HG03432 (cell line): Measurements from ENCODE around the gene SLC41A2.
"Not testable (repeated sequence)": the region's sequence is repeated elsewhere in the genome, so short reads cannot be mapped to it uniquely, and the experiment has no call there.

Experiments
- ATAC-seq: cut with Tn5 transposase; IDR thresholded peaks from one replicate; pipeline ENCODE4 v1.9.1; 2021; ENCODE audit warnings: mild to moderate bottlenecking, moderate library complexity; ENCODE audit not compliant: unreplicated experiment

SLC41A2 gene

GRCh38 chr12:104958001-104958804 is at the start of gene SLC41A2:
Gene SLC41A2 (minus strand): TSS chr12:104958290. CDS start chr12:104928527, 29,763 bp downstream.
- ATAC-seq, result peak; percentile 85

DNA sequence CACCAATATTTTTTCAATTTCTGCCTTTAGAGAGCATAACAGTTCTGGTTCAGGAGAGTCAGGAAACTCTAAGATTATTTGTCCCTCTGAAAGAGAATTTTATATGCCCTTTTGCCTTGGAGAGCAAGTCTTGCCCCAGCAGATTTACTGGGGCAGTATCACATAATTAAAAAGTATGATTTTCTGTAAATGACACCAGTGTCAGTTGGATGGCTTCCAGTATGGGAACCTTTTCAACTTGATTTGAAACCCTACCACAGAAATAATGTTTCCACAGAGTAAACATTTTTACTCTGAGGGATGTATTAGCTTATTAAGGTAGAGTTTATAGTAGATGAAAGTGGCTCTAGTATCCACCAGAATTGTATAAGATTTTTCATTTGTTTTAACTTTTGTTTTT is 43.4 kb upstream of the SLC41A2 start:
- no peak for ATAC-seq

- ATAC-seq, result no peak
Observed at GRCh38 chr12:104999347-104999685, 41.2 kb upstream of the SLC41A2 start.

DNA sequence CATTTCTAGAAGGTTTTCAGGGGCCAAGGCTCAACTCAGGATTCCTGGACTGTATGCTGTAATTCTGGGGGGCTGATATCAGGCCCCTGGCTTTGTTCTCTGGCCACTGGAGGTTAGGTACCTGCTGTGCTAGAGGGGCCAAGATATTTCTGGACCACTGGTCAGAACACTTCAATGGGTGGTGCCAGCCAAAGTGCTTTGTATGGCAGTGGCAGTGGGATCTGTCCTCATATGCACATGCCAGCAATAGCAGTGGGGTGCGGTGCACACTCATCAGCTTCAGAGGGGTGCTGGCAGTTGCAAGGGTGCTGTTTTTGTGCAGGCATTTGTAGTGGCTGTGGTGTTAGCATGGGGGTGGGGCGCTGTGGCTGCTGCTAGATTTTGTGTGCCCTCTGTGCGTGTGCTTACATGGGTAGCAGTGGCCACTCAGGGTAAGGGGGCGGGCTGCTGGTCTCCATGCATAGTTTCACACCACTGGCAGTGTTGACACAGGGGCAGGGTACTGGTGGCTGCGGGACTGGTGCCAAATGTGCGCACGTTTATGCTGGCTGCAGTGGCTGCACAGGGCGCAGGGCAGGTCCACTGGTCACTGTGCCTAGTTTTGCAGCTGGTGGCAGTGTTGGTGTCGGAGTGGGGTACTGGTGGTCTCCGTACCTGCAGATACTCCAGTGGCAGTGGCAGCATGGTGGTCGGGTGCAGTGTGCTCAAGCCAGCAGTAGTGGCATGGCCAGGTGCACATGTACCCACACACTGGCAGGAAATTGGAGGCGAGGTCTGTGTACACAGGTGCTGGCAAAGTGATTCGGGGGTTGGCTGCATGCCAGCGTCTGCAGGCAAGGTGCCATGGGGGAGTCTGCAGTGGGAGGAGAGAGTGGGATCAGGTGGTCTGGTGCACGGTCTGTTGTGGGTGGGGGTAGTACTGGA is 40.6 kb upstream of the SLC41A2 start:
- ATAC-seq, result no peak

- ATAC-seq, result no peak
Observed at GRCh38 chr12:104997541-104997940, 39.5 kb upstream of the SLC41A2 start.

DNA sequence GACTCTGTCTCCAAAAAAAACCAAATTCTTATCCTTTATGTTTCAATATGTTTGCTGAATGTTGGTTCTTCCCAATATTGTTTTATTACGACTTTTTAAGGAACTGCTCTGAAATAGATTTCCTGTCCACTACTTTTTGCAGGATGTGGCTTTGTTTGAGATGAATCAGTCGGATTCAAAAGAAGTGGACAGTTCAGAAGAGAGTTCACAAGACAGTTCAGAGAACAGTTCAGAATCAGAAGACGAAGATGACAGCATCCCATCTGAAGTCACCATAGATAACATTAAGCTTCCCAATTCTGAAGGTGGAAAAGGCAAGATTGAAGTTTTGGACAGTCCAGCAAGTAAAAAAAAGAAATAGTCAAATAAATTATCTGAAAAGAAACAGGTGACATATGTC is 36.2 kb upstream of the SLC41A2 start:
- no peak for ATAC-seq

DNA sequence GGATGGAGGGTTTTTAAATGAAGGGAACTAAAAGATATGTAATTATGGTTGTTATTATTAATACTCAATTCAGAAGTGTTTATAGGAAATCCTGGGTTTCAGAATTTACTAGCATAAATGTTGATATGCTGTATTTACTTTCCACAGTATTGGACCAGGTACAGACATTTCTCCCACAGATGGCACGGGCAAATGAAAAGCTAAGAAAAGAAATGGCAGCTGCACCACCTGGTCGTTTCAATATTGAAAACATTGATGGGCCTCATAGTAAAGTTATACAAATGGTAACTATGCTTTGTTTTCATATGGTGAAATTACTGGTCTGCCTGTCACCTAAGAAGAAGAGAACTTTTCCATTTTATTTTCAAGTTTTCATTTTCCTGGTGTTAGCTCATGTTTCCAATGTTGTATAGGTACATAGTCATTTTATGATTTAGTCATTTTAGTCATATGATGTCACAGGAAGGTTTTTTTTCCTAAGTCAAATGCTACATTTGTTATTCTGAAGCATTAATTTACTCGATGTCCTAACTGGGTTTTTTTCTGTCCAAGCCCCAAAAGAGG is 33.6 kb upstream of the SLC41A2 start:
- ATAC-seq, result no peak

- no peak for ATAC-seq
Observed at GRCh38 chr12:104990950-104991349, 32.9 kb upstream of the SLC41A2 start.

DNA sequence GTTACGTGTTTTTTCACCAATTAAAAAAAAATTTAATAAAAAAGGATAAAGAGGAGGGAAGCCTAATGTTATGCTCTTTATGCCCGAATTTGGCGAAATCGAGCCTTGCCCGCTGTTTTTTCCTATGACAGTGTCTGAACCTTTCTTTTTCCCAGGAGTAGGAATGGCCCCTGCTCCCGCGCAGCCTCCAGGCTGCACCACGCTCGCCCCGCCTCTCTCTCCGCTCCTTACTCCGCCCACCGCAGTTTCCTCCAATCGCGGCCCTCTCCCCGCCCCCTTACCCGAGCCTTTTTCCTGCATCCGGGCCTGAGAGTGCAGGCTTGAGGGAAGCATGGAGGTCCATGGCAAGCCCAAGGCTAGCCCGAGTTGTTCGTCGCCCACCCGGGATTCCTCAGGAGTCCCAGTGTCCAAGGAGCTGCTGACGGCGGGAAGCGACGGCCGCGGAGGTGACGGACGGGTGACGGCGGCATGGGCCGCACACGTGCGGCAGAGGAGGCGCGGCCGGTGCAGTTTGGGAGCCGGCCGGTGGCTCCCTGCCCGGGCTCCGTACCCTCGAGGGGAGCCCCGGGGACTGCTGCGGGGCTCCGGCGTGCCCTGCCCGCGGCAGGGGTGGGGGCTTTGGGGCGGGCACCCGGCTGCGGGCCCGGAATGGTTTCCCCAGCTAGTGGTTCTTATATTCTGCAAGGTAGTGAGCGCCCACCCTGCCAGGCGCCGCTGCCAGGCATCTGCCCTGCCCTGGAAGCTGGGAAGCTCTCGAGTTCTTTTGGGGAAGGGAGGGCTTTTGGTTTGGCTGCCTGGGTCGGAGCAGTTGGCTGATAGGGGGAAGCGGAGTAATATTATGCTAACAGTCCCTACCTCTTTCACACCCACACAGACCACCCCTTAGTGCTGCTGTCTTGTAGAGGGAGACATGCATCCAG is 28.2 kb upstream of the SLC41A2 start, which contains the start of gene NOPCHAP1:
Gene NOPCHAP1, plus strand, starts transcription at position 295 of the 920 bp plus-strand sequence. Its CDS starts 37 bp downstream, at position 332.
- ATAC-seq, result peak; percentile 99

GRCh38 chr12:104985206-104985605 is 27.1 kb upstream of the SLC41A2 start:
- ATAC-seq, result no peak

DNA sequence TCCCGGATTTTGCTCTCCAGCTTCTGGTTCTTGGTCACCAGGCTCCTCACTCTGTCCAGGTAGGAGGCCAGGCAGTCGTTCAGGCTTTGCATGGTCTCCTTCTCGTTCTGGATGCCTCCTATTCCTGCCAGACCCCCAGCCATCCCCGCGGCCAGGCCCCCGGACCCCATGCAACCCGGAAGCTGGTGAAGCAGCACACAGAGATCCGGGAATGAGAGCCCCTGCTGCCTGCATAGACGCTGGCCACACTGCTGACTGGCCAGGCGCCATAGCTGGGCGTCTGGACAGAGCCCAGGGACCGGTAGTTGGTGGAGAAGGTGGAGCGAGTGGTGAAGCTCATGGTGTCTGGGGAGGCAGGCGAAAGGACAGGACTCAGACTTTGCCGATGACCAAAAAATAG is 19.6 kb upstream of the SLC41A2 start:
- not testable (repeated sequence) for ATAC-seq

GRCh38 chr12:104976703-104977102 is 18.6 kb upstream of the SLC41A2 start:
- no peak for ATAC-seq

GRCh38 chr12:104975587-104976343 is 17.7 kb upstream of the SLC41A2 start:
- ATAC-seq, result no peak

DNA sequence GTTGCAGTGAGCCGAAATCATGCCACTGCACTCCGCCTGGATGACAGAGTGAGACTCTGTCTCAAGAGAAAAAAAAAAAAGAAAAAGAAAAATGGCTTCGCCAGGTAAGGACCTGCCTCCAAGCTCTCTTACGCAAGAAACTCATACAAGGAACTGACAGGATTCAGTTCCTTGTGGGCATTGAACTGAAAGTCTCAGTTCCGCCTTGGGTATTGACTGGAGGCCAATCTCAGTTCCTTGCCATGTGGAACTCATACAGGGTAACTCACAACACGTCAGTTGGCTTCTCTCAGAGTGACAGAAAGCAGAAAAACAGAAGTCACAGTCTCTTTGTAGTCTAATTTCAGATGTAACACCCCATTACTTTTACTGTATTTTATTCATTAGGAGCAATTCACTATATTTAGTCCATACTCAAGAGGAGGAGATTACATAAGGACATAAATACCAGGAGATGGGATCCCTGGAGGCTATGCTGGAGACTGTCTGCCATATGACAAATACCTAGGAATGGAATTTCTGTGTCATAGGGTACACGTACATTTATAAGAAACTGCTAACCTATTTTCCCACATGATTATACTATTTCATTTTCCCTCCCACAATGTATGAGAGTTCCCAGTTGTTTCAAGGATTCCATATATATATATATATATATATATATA is 16.7 kb upstream of the SLC41A2 start:
- ATAC-seq, result peak; percentile 95

DNA sequence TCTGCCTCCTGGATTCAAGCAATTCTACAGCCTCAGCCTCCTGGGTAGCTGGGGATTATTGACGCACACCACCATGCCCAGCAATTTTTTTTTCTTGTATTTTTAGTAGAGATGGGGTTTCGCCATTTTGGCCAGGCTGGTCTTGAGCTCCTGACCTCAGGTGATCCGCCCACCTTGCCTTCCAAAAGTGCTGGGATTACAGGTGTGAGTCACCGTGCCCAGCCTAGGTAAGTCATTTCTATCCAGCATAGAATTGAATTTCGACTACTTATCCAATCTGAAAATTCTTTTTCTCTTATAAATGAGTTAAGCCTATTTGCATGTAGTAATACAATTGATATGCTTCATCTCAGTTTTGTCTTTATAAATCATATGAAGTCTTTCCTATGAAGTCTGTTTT is 15.2 kb upstream of the SLC41A2 start:
- no peak for ATAC-seq

- ATAC-seq, result no peak
Observed at GRCh38 chr12:104971306-104971705, 13.2 kb upstream of the SLC41A2 start.

DNA sequence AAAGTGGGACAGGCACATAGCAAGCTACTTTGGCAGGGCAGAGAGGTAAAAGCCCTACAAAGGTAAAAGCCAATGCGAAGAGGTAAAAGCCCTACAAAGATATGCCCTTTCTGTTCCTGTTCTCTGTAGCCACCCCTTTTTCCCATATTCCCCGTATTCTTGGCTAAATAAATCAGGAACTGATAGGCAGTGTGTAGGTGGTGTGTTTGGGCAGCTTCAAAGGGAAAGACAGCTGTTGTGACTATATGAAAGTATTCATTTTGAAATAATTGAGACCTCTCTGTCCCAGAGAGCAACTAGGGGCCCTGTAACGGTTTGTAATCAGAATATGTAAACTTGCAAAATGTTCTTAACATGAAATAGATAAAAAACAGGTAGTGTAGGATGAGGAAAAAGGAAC is 11.3 kb upstream of the SLC41A2 start:
- no peak for ATAC-seq

DNA sequence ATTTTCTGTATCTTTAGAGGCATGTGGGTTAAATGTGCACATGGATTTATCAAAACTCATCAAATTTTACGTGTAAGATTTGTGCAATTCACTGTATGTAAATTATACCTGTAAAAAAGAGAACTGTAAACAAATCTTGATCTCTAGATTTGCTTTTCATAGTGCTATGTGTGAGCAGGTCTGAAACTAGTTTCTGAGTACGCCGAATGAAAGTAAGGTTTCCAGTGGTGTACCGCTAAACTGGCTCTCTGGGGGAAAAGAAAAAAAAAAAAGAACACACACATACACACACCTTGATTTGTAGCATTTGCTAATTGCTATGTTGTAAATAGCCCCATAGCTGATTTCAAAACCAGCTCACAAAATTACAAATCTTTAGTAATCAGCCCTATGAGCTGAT is 8.6 kb upstream of the SLC41A2 start:
- peak; percentile 85 for ATAC-seq

GRCh38 chr12:104964856-104965205 is 6.7 kb upstream of the SLC41A2 start:
- no peak for ATAC-seq
